PC-3 (cell line): ENCODE data around the gene CSAD.

Experiments
- CTCF ChIP-seq: fragments of 300-600 bp; sonication (generic); conservative IDR thresholded peaks from 2 replicates; pipeline ENCODE4 v1.5.1; 2017; ENCODE audit warnings: antibody characterized with exemption, low read depth, mild to moderate bottlenecking, low read length
- EZH2phosphoT487 ChIP-seq: fragments of 300-600 bp; sonication (generic); IDR thresholded peaks from 2 replicates; pipeline ENCODE4 v1.6.1; 2018; ENCODE audit warnings: mild to moderate bottlenecking, antibody characterized with exemption, low read length, borderline replicate concordance

- TF ChIP-seq CTCF, result no peak
- no peak for TF ChIP-seq EZH2phosphoT487
Observed at GRCh38 chr12:53220694-53221202, 40.0 kb upstream of the CSAD start.
